Peyer's patch (tissue), 4 donors: ENCODE results near the gene FGF6. TPM values are rescaled to one million over a fixed set of nuclear protein-coding genes. Genes with fewer than 3 reads are reported as not detected.

Source experiments
- DNase-seq, 3 donors: peaks; one replicate each; pipeline ENCODE4 v3.0.0-alpha.2; 2017 to 2019
- H3K27ac ChIP-seq, 4 donors: fragments of 200-600 bp; sonication (generic); one replicate each; pipeline ENCODE4 v1.5.1; 2016 to 2019
- H3K27me3 ChIP-seq, 2 donors: fragments of 200-600 bp; sonication (generic); one replicate each; pipeline ENCODE4 v1.5.1; 2019
- H3K36me3 ChIP-seq, 3 donors: fragments of 200-600 bp; sonication (generic); one replicate each; pipeline ENCODE4 v1.5.1; 2016 to 2019
- H3K4me1 ChIP-seq, 4 donors: fragments of 200-600 bp; sonication (generic); one replicate each; pipeline ENCODE4 v1.5.1; 2016 to 2019
- H3K4me3 ChIP-seq, 4 donors: fragments of 200-600 bp; sonication (generic); 1 replicate in 3 of 4; 2 replicates in 1 of 4; pipeline ENCODE4 v1.5.1; 2016 to 2019; ENCODE audit warnings: mild to moderate bottlenecking in 1 of 4
- H3K9me3 ChIP-seq, 4 donors: fragments of 200-600 bp; sonication (generic); one replicate each; pipeline ENCODE4 v1.5.1; 2016 to 2019; ENCODE audit warnings: mild to moderate bottlenecking in 1 of 4
- POLR2A ChIP-seq, 2 donors: fragments of 450-650 bp; IDR thresholded peaks; one replicate each; pipeline ENCODE4 v1.5.1; 2017; ENCODE audit warnings: antibody characterized with exemption in 2 of 2, mild to moderate bottlenecking in 2 of 2, moderate library complexity in 2 of 2
- total RNA-seq, 4 donors: library from RNA; depleted of rRNA; stranded (reverse); fragments of >200 nt; gene quantifications; one replicate each; pipeline ENCODE4 v1.1.0, GENCODE V29; 2016
- TF ChIP-seq, protein P1 (sequence below), 6 experiments: fragments of 450-650 bp in 4 of 6; fragments of 200-600 bp in 2 of 6; sonication (generic) in 1 of 6; IDR thresholded peaks; one replicate each; pipeline ENCODE4 v1.5.1; 2017 to 2019; ENCODE audit warnings: antibody characterized with exemption in 6 of 6, mild to moderate bottlenecking in 3 of 6, moderate library complexity in 1 of 6

Gene FGF6
- total RNA-seq, 4 donors from 2014 or later: not detected

GRCh38 chr12:4450551-4451112 lies 5.0 kb upstream of the FGF6 start:
- no peak for DNase-seq
- H3K27me3 ChIP-seq: no peaks in the 10 kb centered on the region

DNA sequence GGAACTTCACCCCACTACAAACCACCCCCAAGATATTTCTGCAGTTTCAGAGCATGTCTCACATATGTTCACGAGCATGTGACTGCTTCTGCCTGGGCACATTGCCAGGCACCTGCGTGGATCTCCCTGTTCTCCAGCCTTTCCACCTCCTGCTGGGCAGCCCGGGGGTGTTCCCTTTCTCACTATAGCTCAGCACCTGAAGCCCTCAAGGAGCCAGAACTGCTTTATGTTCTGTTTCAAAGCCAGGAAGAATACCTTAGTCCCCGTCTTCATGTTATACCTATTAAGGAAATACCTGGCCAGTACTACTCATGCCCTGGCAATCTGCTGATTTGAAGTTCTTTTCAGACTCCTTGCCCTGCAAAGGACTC lies 4.2 kb upstream of the FGF6 start:
- no peak overlapping the region for H3K27ac ChIP-seq
- H3K4me3 ChIP-seq: no peak overlapping the region
- no peaks in the 10 kb centered on the region for H3K9me3 ChIP-seq
- no peaks in the 10 kb centered on the region for H3K4me1 ChIP-seq
- H3K36me3 ChIP-seq: no peaks in the 10 kb centered on the region
- DNase-seq: no peak
- H3K27me3 ChIP-seq: no peaks in the 10 kb centered on the region
- TF ChIP-seq, protein P1, sequence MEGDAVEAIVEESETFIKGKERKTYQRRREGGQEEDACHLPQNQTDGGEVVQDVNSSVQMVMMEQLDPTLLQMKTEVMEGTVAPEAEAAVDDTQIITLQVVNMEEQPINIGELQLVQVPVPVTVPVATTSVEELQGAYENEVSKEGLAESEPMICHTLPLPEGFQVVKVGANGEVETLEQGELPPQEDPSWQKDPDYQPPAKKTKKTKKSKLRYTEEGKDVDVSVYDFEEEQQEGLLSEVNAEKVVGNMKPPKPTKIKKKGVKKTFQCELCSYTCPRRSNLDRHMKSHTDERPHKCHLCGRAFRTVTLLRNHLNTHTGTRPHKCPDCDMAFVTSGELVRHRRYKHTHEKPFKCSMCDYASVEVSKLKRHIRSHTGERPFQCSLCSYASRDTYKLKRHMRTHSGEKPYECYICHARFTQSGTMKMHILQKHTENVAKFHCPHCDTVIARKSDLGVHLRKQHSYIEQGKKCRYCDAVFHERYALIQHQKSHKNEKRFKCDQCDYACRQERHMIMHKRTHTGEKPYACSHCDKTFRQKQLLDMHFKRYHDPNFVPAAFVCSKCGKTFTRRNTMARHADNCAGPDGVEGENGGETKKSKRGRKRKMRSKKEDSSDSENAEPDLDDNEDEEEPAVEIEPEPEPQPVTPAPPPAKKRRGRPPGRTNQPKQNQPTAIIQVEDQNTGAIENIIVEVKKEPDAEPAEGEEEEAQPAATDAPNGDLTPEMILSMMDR (IDR thresholded peaks at IDR 0.05): no peak
- no peak for TF ChIP-seq POLR2A (IDR thresholded peaks at IDR 0.05)

More at GRCh38 chr12:4450551-4451112, 5.0 kb upstream of the FGF6 start:
- Histone ChIP-seq H3K36me3 (no peaks in the 10 kb centered on the region), H3K27ac (no peak overlapping the region), H3K4me3 (no peak overlapping the region), H3K4me1 (no peaks in the 10 kb centered on the region), H3K9me3 (no peaks in the 10 kb centered on the region)
- TF ChIP-seq, protein P1 (IDR thresholded peaks at IDR 0.05): no peak
- TF ChIP-seq POLR2A (IDR thresholded peaks at IDR 0.05): no peak

DNA sequence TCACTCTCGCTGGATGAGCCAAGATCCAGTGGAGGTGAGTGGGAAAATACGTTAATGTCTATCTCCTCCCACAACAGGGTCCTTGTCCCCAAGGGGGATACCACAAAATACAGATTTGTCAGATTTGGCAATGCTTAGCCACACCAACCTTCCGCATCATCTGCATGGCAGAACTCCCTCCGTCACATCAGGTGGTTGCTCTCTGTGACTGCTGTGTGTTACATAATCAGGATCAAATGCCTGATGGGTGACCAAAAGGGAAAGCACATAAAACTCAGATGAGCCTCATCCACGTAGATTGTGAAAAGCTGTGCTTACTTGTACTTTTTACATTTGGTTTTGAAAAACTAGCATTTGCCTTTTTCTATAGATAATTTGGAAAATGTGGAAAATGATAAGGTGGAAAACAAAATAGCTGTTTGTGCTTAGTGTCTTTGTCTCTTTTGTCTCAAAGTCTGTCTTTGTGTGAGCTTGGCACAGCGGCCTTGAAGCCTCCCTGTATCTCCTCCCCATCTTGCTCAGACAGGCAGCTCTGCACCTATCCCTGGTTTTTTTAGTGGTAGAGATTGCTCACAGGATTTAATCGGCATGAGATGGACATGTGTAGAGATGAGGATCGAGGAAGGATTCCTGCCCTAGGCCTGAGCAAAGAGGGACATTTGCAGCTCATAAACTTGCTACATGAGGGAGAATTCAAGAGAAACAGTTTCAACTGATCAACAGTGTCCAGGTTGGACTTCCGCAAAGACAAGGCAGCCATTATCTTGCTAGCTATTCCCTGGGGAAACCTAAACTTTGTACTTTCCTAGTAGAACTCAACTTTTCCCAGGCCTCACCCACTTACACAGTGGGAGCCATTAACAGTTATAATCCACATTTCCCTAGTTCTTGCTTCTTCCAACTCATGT lies 3.6 kb upstream of the FGF6 start:
- H3K4me3 ChIP-seq: no peak overlapping the region
- H3K27ac ChIP-seq: no peak overlapping the region
- no peak for TF ChIP-seq POLR2A (IDR thresholded peaks at IDR 0.05)
- TF ChIP-seq, protein P1 (IDR thresholded peaks at IDR 0.05): no peak
- H3K27me3 ChIP-seq: no peaks in the 10 kb centered on the region
- no peaks in the 10 kb centered on the region for H3K36me3 ChIP-seq
- H3K9me3 ChIP-seq: no peaks in the 10 kb centered on the region
- no peaks in the 10 kb centered on the region for H3K4me1 ChIP-seq
- no peak for DNase-seq

DNA sequence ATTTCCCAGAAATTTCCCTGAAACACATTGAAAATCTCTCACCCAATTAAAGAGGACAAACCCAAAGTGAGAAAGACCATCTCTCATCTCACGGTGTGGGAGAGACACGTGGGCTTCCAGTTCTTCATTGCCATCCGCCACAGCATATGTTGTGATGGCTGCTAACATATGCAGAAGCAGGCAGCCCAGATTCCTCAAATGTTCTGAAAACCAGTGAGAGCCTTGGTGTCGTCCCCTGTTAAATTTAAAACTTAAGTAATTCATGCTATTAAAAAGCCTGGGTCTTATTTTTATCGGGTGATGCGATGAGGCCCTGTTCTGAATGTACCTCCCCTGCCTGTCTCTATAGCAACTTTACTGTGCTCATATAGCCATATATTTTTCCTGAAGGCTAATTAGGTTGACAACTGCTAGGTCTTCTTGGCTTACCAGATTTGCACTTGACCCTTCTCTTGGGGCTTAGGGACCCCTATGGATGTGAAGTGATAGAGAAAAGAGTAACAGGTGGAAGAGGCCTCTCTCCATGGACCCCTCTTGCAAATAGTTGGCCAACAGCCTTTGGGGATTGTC lies 2.8 kb upstream of the FGF6 start:
- TF ChIP-seq, protein P1 (IDR thresholded peaks at IDR 0.05): no peak
- no peak for TF ChIP-seq POLR2A (IDR thresholded peaks at IDR 0.05)
- Histone ChIP-seq H3K27me3 (no peaks in the 10 kb centered on the region), H3K4me1 (no peaks in the 10 kb centered on the region), H3K4me3 (no peak overlapping the region), H3K27ac (no peak overlapping the region), H3K36me3 (no peaks in the 10 kb centered on the region), H3K9me3 (no peaks in the 10 kb centered on the region)
- DNase-seq: no peak

GRCh38 chr12:4447151-4447550 lies 1.5 kb upstream of the FGF6 start:
- Histone ChIP-seq H3K4me3 (no peak overlapping the region), H3K27ac (no peak overlapping the region), H3K27me3 (no peaks in the 10 kb centered on the region), H3K4me1 (no peaks in the 10 kb centered on the region), H3K36me3 (no peaks in the 10 kb centered on the region), H3K9me3 (no peaks in the 10 kb centered on the region)
- TF ChIP-seq, protein P1 (IDR thresholded peaks at IDR 0.05): no peak
- TF ChIP-seq POLR2A (IDR thresholded peaks at IDR 0.05): no peak
- DNase-seq: no peak
